Testis (tissue), 2 donors: Measurements from ENCODE around the gene KLHL11.

Experiments used
- CTCF ChIP-seq, 3 experiments: fragments of 450-650 bp in 2 of 3; fragments of 200-600 bp in 1 of 3; sonication (generic) in 1 of 3; IDR thresholded peaks; one replicate each; pipeline ENCODE4 v1.5.1; 2016 to 2019; ENCODE audit warnings: antibody characterized with exemption in 3 of 3, mild to moderate bottlenecking in 2 of 3, moderate library complexity in 1 of 3
- POLR2A ChIP-seq: fragments of 450-650 bp; IDR thresholded peaks from one replicate; pipeline ENCODE4 v1.6.1; 2017; ENCODE audit warnings: antibody characterized with exemption, mild to moderate bottlenecking, moderate library complexity

GRCh38 chr17:41868568-41868967 lies 3.3 kb upstream of the KLHL11 start:
- TF ChIP-seq POLR2A (no peak), CTCF (IDR thresholded peaks at IDR 0.05) (no peak)
